ENCODE results near the gene ABHD2.

ABHD2 gene

GRCh38 chr15:89195836-89196235, 107.6 kb downstream of the ABHD2 start:
- no peak for DNase-seq (ENCODE audit: low read depth)

DNA sequence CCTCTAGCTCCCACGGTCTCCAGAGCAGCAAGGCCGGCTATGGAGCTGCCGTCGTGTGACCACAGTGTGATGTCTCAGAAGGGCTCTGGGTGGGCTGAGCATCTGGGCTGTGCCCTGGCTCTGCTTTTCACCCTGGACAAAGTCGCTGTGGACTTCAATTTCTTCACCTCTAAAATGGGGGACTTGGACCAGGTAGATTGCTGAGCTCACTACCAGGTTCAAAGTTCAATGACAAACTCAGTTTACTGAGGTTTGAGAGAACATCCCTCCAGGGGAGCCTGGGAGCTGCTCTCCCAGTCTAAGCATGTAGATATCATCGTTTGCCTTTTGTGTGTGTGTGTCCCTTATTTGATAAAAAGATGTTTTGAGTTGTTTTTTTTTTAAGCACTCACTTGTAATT, 108.0 kb downstream of the ABHD2 start:
- no peak for DNase-seq (ENCODE audit: low read depth)

GRCh38 chr15:89196994-89197393, 108.7 kb downstream of the ABHD2 start:
- DNase-seq (ENCODE audit: low read depth) = no peak

- DNase-seq (ENCODE audit: low read depth) = no peak
Measured at GRCh38 chr15:89197503-89197971, 109.3 kb downstream of the ABHD2 start.

GRCh38 chr15:89198196-89198595, 109.9 kb downstream of the ABHD2 start:
- no peak for DNase-seq (ENCODE audit: low read depth)

DNA sequence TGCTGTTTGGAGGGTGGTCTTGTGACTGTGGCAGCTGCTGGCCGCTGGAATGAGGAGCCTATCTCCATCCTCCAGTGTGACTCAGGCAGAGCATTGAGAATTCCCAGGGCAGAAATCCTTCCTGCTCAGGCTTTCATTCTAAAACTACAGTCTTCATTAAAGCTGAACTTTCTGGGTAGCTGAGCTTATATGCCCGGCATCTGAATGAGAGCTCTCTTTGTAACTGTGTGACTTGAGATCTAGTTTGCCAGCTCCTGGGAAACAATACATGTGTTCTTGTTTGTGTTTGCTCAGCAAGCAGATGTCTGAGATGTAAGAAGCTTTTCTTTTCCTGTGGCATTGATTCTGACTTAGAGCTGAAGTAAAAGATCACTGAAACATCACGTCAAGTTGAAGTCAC, 110.7 kb downstream of the ABHD2 start:
- DNase-seq (ENCODE audit: low read depth) = no peak

DNA sequence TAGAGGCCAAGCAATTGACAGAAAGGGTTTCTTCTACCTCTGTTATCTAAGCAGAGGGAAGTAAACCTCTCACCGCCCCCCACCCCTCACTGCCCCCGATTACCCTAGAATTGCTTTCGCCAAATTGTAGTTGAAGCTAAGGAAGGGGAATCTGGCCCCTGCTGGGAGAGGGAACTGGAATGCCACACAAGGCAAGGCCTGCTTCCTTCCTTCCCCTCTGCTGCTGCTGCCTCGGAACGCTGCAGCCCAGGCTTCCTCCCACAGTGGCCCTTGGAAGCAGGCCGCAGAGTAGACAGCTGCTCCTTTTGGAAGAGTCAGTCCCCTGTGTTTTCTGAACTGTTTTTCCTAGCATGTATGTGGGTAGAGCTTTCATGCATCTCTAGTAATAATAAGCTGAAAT, 111.5 kb downstream of the ABHD2 start:
- no peak for DNase-seq (ENCODE audit: low read depth)

- DNase-seq (ENCODE audit: low read depth) = no peak
Measured at GRCh38 chr15:89200182-89200581, 111.9 kb downstream of the ABHD2 start.

- no peak for DNase-seq (ENCODE audit: low read depth)
Measured at GRCh38 chr15:89201465-89202005, 113.3 kb downstream of the ABHD2 start.

DNA sequence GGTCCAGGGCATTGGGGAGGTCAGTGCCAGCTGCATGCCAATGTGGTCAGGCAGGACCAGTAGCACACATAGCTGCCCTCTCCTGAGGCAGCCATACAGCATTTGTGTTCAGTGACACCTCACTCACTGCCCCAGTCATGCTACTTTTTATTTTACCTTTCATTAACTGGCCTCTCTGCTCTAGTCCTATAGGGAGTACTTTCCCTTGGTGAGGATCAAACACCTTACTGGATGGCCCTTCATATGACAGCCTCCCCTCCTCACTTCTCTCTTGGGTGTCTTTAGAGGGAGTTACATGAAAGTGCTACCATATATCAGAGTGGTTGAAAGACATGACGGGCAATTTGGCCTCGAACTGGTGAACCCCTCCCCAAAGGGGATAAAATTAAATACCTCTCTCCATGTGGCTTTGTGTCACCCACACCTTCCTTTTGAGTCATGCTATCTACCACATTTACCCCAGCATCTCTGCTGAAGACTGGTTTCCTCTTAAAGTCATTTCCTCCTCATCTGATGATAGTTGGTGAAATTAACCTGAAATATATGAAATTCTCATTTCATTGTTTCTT, 115.5 kb downstream of the ABHD2 start:
- no peak for DNase-seq (ENCODE audit: low read depth)

GRCh38 chr15:89205991-89206585, 117.8 kb downstream of the ABHD2 start:
- no peak for DNase-seq (ENCODE audit: low read depth)

GRCh38 chr15:89206908-89207331, 118.7 kb downstream of the ABHD2 start:
- peak; percentile 48 for DNase-seq (ENCODE audit: low read depth)

GRCh38 chr15:89208256-89208655, 120.0 kb downstream of the ABHD2 start:
- no peak for DNase-seq (ENCODE audit: low read depth)

GRCh38 chr15:89209057-89209456, 120.8 kb downstream of the ABHD2 start:
- DNase-seq (ENCODE audit: low read depth) = no peak

- no peak for DNase-seq (ENCODE audit: low read depth)
Measured at GRCh38 chr15:89211678-89212170, 123.5 kb downstream of the ABHD2 start.

- no peak for DNase-seq (ENCODE audit: low read depth)
Measured at GRCh38 chr15:89215627-89216026, 127.4 kb downstream of the ABHD2 start.

- DNase-seq (ENCODE audit: low read depth) = no peak
Measured at GRCh38 chr15:89217031-89217430, 128.8 kb downstream of the ABHD2 start.

- DNase-seq (ENCODE audit: low read depth) = no peak
Measured at GRCh38 chr15:89217686-89218376, 129.6 kb downstream of the ABHD2 start.

DNA sequence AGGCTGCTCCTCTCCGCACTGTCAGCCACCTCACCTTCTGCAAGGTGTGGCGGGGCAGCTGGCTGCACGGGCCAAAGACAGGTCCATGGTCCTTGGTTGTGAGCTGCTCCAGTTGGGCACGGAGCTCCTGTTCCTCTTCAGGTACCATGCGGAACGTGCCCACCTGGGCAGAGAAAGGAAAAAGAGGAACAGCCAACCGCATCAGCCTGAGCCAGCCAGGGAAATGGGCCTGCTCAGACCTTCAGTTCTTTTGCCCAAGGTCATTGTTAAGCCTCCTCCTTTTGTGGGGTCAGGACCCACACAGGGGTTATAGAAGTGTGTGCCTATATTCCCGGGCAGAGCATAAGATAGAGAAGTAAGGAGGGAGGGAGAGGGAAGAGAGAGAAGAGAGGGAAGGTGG, 130.3 kb downstream of the ABHD2 start:
- no peak for DNase-seq (ENCODE audit: low read depth)

GRCh38 chr15:89221543-89221942, 133.3 kb downstream of the ABHD2 start, which contains the start of gene RLBP1:
TSS of gene RLBP1 (minus strand) at chr15:89221579. CDS start at chr15:89218975, 2,604 bp downstream.
- no peak for DNase-seq (ENCODE audit: low read depth)

DNA sequence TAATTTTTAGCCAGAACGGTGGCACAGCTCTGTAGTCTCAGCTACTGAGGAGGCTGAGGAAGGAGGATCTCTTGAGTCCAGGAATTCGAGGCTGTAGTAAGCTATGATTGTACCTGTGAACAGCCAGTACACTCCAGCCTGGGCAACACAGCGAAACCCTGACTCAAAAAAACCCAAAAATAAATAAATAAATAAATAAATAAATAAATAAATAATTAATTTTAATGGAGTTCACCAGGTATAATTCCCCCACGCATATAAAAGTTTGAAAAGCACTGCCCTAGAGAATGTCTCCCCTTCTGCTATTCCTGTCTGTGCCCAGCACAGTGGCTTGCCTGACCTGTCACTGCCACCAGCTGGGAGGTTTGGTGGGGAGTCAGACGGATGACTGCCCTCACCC, 137.3 kb downstream of the ABHD2 start:
- DNase-seq (ENCODE audit: low read depth) = no peak

DNA sequence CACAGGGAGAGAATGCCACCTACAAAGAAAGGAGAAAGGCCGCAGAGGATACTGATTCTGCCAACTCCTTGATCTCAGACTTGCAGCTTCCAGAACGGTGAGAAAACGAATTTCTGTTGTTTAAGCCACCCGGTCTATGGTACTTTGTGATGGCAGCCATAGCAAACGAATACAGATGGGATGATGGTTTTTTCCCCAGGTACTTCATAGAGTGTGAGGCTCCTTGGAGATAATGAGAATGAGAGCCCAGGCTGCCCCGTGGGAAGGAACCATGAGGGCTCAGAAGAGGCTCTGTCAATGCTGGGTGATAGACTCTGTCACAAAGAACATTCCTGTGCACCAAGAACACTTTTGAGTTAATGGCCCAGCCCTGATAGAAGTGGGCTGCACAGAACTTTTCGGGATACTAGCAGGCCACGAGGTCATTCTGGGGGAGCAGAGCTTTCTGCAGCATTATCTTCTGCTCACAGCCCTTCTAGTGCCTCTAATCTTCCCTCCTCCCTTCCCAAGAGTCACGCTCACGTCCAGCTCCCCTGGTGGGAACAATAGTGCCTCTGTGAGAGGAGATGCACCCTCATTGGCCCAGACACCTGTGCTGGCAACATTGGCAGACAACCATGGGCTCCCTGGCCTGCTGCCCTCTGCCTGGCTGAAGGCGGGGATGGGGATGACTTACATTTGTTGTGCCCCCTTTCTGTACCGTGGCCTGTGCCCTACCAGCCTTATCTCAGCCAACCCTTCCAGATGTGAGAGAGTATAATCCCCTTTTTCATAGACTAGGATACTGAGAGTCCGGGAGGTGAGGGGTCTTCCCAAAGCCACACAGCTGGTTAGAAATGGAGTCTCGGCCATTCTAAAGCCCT, 138.3 kb downstream of the ABHD2 start:
- no peak for DNase-seq (ENCODE audit: low read depth)
